Measurements from ENCODE around the gene CSAD.
"Not testable (repeated sequence)": the region's sequence is repeated elsewhere in the genome, so short reads cannot be mapped to it uniquely, and the experiment has no call there.

CSAD gene

GRCh38 chr12:53143355-53143754 lies 37.4 kb downstream of the CSAD start:
- DNase-seq, result no peak

- no peak for DNase-seq
Measured at GRCh38 chr12:53133722-53134121, 47.0 kb downstream of the CSAD start.

- DNase-seq, result no peak
Measured at GRCh38 chr12:53131844-53132243, 48.9 kb downstream of the CSAD start.

GRCh38 chr12:53128780-53129569 lies 51.8 kb downstream of the CSAD start:
- no peak for DNase-seq

- no peak for DNase-seq
Measured at GRCh38 chr12:53127169-53127568, 53.6 kb downstream of the CSAD start.

GRCh38 chr12:53124352-53124723 lies 56.4 kb downstream of the CSAD start:
- no peak for DNase-seq

- no peak for DNase-seq
Measured at GRCh38 chr12:53123578-53124351, 57.0 kb downstream of the CSAD start.

GRCh38 chr12:53122961-53123468 lies 57.7 kb downstream of the CSAD start:
- no peak for DNase-seq

GRCh38 chr12:53120685-53121525 lies 59.8 kb downstream of the CSAD start:
- DNase-seq, result no peak

GRCh38 chr12:53118751-53119300 lies 61.9 kb downstream of the CSAD start:
- DNase-seq, result no peak

- no peak for DNase-seq
Measured at GRCh38 chr12:53115891-53116648, 64.7 kb downstream of the CSAD start.

GRCh38 chr12:53115112-53115890 lies 65.4 kb downstream of the CSAD start:
- no peak for DNase-seq

GRCh38 chr12:53113951-53114350 lies 66.8 kb downstream of the CSAD start:
- DNase-seq, result no peak

- no peak for DNase-seq
Measured at GRCh38 chr12:53113136-53113705, 67.5 kb downstream of the CSAD start.

GRCh38 chr12:53112431-53112830 lies 68.3 kb downstream of the CSAD start:
- not testable (repeated sequence) for DNase-seq

All from NCI-H1417 (cell line).